WTC11 (cell line): ENCODE measurements around the gene INPP4B. TPM values are rescaled to one million over a fixed set of nuclear protein-coding genes. Genes with fewer than 3 reads are reported as not detected.
A peak's percentile ranks its signal among the peaks of the same experiment; 100 is the strongest.

Experiments used
- ATAC-seq: fragments of 200-7000 bp; cut with Tn5 transposase; 2 replicates; pipeline ENCODE4 v1.10.0; 2021; ENCODE audit warnings: mild to moderate bottlenecking, moderate library complexity
- CTCF ChIA-PET: fragments of 300-600 bp; sonication (Branson Sonifier 250); formaldehyde crosslinking; loops from one replicate; lab custom pipeline; 2021; ENCODE audit warnings: antibody characterized with exemption; lab: Charles Lee
- POLR2A ChIA-PET: fragments of 350-600 bp; sonication (Branson Sonifier 250); formaldehyde crosslinking; loops from one replicate; lab custom pipeline; 2021; ENCODE audit warnings: antibody characterized with exemption; lab: Charles Lee
- DNase-seq: peaks from one replicate; pipeline ENCODE4 v3.0.0; 2021; ENCODE audit warnings: low spot score
- H3K27ac Mint-ChIP-seq: 2 replicates; pipeline ENCODE4 v1.8.0; 2021; ENCODE audit warnings: mixed read lengths
- H3K27me3 Mint-ChIP-seq: 2 replicates; pipeline ENCODE4 v1.8.0; 2021; ENCODE audit warnings: low read depth, mild to moderate bottlenecking, moderate library complexity, mixed read lengths
- H3K36me3 Mint-ChIP-seq: 2 replicates; pipeline ENCODE4 v1.8.0; 2021; ENCODE audit warnings: mixed read lengths
- H3K4me1 Mint-ChIP-seq: 2 replicates; pipeline ENCODE4 v1.8.0; 2022; ENCODE audit warnings: mixed read lengths
- H3K4me3 Mint-ChIP-seq: 2 replicates; pipeline ENCODE4 v1.8.0; 2021; ENCODE audit warnings: mild to moderate bottlenecking, moderate library complexity, mixed read lengths
- H3K9me3 Mint-ChIP-seq: 2 replicates; pipeline ENCODE4 v1.8.0; 2021; ENCODE audit warnings: mixed read lengths
- CREB1 ChIP-seq: sonication (generic); formaldehyde crosslinking; IDR thresholded peaks from 2 replicates; pipeline ENCODE4 v1.8.0; 2023; ENCODE audit warnings: mild to moderate bottlenecking, missing genetic modification reagents
- GRHL2 ChIP-seq: fragments of 250-450 bp; sonication (Bioruptor Pico); IDR thresholded peaks from 2 replicates; pipeline ENCODE4 v1.8.0; 2022; ENCODE audit warnings: mild to moderate bottlenecking, moderate library complexity; ENCODE audit not compliant: insufficient replicate concordance, severe bottlenecking
- HMGA2 ChIP-seq: fragments of 250-450 bp; sonication (Bioruptor Pico); IDR thresholded peaks from 2 replicates; pipeline ENCODE4 v1.4.0; 2021; ENCODE audit warnings: mild to moderate bottlenecking, moderate library complexity
- HMGXB4 ChIP-seq: sonication (generic); formaldehyde crosslinking; IDR thresholded peaks from 2 replicates; pipeline ENCODE4 v1.8.1; 2023; ENCODE audit warnings: mild to moderate bottlenecking, moderate library complexity, missing genetic modification reagents
- NFYB ChIP-seq: sonication (generic); formaldehyde crosslinking; conservative IDR thresholded peaks from 2 replicates; pipeline ENCODE4 v1.8.0; 2022; ENCODE audit warnings: low read depth, missing genetic modification reagents
- OVOL2 ChIP-seq: fragments of 250-450 bp; sonication (Bioruptor Pico); IDR thresholded peaks from 2 replicates; pipeline ENCODE4 v1.9.0; 2021; ENCODE audit warnings: mild to moderate bottlenecking, borderline replicate concordance
- PRRX2 ChIP-seq: fragments of 250-450 bp; sonication (Bioruptor Pico); IDR thresholded peaks from 2 replicates; pipeline ENCODE4 v1.8.0; 2021; ENCODE audit warnings: mild to moderate bottlenecking
- RELA ChIP-seq: sonication (generic); formaldehyde crosslinking; IDR thresholded peaks from 2 replicates; pipeline ENCODE4 v1.8.1; 2022; ENCODE audit warnings: missing genetic modification reagents, mild to moderate bottlenecking, borderline replicate concordance
- RORB ChIP-seq: fragments of 250-450 bp; sonication (Bioruptor Pico); IDR thresholded peaks from 2 replicates; pipeline ENCODE4 v1.9.0; 2021; ENCODE audit warnings: mild to moderate bottlenecking
- SMAD4 ChIP-seq: sonication (generic); formaldehyde crosslinking; IDR thresholded peaks from 2 replicates; pipeline ENCODE4 v1.8.0; 2022; ENCODE audit warnings: mild to moderate bottlenecking, missing genetic modification reagents
- SOX15 ChIP-seq: fragments of 250-450 bp; sonication (Bioruptor Pico); IDR thresholded peaks from 2 replicates; pipeline ENCODE4 v1.9.0; 2021; ENCODE audit warnings: mild to moderate bottlenecking
- USF2 ChIP-seq: sonication (generic); formaldehyde crosslinking; IDR thresholded peaks from 2 replicates; pipeline ENCODE4 v1.8.1; 2023; ENCODE audit warnings: mild to moderate bottlenecking, missing genetic modification reagents, moderate library complexity
- ZNF317 ChIP-seq: sonication (generic); formaldehyde crosslinking; IDR thresholded peaks from 2 replicates; pipeline ENCODE4 v1.8.1; 2023; ENCODE audit warnings: low read depth, mild to moderate bottlenecking, moderate library complexity, missing genetic modification reagents, borderline replicate concordance
- ZNF416 ChIP-seq: fragments of 250-450 bp; sonication (Bioruptor Pico); IDR thresholded peaks from 2 replicates; pipeline ENCODE4 v1.9.0; 2021; ENCODE audit warnings: mild to moderate bottlenecking, inconsistent platforms
- total RNA-seq: library from RNA; stranded (reverse); gene quantifications from 3 replicates; pipeline ENCODE4 v1.2.3, GENCODE V29; 2021
- TF ChIP-seq, protein P1 (sequence below): sonication (generic); formaldehyde crosslinking; conservative IDR thresholded peaks from 2 replicates; pipeline ENCODE4 v1.8.1; 2023; ENCODE audit warnings: mild to moderate bottlenecking, low read depth, missing genetic modification reagents, moderate library complexity
- TF ChIP-seq, protein P2 (sequence below): sonication (generic); formaldehyde crosslinking; IDR thresholded peaks from 2 replicates; pipeline ENCODE4 v1.8.0; 2023; ENCODE audit warnings: missing genetic modification reagents, mild to moderate bottlenecking, borderline replicate concordance
- TF ChIP-seq, protein P3 (sequence below): fragments of 250-450 bp; sonication (Bioruptor Pico); IDR thresholded peaks from 2 replicates; pipeline ENCODE4 v2.1.2; 2022; ENCODE audit warnings: mild to moderate bottlenecking, moderate library complexity
- TF ChIP-seq, protein P4 (sequence below): sonication (generic); formaldehyde crosslinking; IDR thresholded peaks from 2 replicates; pipeline ENCODE4 v1.8.1; 2023; ENCODE audit warnings: mild to moderate bottlenecking, missing genetic modification reagents, moderate library complexity
- TF ChIP-seq, protein P5 (sequence below): sonication (generic); formaldehyde crosslinking; IDR thresholded peaks from 2 replicates; pipeline ENCODE4 v1.8.1; 2023; ENCODE audit warnings: mild to moderate bottlenecking, missing genetic modification reagents

INPP4B gene
- total RNA-seq, 1 experiment from 2014 or later = 0.92 TPM

GRCh38 chr4:142407596-142407995 is 438.5 kb downstream of the INPP4B start (continued):
- TF ChIP-seq, protein P1, sequence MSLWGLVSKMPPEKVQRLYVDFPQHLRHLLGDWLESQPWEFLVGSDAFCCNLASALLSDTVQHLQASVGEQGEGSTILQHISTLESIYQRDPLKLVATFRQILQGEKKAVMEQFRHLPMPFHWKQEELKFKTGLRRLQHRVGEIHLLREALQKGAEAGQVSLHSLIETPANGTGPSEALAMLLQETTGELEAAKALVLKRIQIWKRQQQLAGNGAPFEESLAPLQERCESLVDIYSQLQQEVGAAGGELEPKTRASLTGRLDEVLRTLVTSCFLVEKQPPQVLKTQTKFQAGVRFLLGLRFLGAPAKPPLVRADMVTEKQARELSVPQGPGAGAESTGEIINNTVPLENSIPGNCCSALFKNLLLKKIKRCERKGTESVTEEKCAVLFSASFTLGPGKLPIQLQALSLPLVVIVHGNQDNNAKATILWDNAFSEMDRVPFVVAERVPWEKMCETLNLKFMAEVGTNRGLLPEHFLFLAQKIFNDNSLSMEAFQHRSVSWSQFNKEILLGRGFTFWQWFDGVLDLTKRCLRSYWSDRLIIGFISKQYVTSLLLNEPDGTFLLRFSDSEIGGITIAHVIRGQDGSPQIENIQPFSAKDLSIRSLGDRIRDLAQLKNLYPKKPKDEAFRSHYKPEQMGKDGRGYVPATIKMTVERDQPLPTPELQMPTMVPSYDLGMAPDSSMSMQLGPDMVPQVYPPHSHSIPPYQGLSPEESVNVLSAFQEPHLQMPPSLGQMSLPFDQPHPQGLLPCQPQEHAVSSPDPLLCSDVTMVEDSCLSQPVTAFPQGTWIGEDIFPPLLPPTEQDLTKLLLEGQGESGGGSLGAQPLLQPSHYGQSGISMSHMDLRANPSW = no peak
- TF ChIP-seq RELA (CRISPR knock-in tag) = no peak
- TF ChIP-seq, protein P2, sequence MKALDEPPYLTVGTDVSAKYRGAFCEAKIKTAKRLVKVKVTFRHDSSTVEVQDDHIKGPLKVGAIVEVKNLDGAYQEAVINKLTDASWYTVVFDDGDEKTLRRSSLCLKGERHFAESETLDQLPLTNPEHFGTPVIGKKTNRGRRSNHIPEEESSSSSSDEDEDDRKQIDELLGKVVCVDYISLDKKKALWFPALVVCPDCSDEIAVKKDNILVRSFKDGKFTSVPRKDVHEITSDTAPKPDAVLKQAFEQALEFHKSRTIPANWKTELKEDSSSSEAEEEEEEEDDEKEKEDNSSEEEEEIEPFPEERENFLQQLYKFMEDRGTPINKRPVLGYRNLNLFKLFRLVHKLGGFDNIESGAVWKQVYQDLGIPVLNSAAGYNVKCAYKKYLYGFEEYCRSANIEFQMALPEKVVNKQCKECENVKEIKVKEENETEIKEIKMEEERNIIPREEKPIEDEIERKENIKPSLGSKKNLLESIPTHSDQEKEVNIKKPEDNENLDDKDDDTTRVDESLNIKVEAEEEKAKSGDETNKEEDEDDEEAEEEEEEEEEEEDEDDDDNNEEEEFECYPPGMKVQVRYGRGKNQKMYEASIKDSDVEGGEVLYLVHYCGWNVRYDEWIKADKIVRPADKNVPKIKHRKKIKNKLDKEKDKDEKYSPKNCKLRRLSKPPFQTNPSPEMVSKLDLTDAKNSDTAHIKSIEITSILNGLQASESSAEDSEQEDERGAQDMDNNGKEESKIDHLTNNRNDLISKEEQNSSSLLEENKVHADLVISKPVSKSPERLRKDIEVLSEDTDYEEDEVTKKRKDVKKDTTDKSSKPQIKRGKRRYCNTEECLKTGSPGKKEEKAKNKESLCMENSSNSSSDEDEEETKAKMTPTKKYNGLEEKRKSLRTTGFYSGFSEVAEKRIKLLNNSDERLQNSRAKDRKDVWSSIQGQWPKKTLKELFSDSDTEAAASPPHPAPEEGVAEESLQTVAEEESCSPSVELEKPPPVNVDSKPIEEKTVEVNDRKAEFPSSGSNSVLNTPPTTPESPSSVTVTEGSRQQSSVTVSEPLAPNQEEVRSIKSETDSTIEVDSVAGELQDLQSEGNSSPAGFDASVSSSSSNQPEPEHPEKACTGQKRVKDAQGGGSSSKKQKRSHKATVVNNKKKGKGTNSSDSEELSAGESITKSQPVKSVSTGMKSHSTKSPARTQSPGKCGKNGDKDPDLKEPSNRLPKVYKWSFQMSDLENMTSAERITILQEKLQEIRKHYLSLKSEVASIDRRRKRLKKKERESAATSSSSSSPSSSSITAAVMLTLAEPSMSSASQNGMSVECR (CRISPR knock-in tag) = no peak
- TF ChIP-seq, protein P3, sequence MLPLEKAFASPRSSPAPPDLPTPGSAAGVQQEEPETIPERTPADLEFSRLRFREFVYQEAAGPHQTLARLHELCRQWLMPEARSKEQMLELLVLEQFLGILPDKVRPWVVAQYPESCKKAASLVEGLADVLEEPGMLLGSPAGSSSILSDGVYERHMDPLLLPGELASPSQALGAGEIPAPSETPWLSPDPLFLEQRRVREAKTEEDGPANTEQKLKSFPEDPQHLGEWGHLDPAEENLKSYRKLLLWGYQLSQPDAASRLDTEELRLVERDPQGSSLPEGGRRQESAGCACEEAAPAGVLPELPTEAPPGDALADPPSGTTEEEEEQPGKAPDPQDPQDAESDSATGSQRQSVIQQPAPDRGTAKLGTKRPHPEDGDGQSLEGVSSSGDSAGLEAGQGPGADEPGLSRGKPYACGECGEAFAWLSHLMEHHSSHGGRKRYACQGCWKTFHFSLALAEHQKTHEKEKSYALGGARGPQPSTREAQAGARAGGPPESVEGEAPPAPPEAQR (CRISPR knock-in tag) = no peak

DNA sequence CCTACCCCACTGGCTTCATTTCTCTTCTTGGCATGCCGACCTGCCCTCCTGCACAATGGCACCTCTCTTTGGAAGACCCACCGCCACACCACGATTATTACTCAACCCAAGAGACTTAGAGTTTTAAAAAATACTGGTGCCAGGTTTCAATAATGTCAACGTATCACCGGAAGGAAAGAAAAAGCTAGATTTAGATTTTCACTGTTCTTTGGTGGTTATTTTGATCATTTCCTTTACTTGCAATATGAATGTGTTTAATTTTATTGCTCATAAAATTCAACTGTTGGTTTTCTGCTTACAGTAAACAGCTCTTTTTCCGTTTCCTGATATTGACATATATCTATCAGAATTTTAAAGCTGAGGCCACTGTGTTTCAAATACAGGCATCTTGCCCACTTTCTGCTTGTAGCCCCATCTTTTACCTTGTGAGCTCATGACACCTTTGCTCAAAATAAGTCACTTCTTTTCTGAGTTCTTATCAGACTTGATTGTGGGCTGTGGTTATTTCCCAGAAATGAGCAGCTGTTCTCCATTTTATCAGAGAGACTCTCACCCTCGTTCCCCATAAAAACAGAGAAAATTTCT is 439.1 kb downstream of the INPP4B start:
- POLR2A ChIA-PET = interaction anchor here (0.5 kb wide), 1 partner anchor 48 kb away, joined by 8 read pairs; no protein-coding TSS in a partner anchor
- no peaks in the 10 kb centered on the region for H3K9me3 Mint-ChIP-seq

More for the DNA sequence above, 439.1 kb downstream of the INPP4B start:
- H3K27me3 Mint-ChIP-seq = no peaks in the 10 kb centered on the region
- H3K27ac Mint-ChIP-seq = 0 out of 2 replicates have a peak overlapping the region, but pooled peaks have one; percentile 24
- ATAC-seq (no peak), DNase-seq (no peak)
- CTCF ChIA-PET = no interaction called here
- H3K4me3 Mint-ChIP-seq = no peak overlapping the region
- no peak for TF ChIP-seq CREB1 (CRISPR knock-in tag)
- no peak for TF ChIP-seq SOX15 (CRISPR knock-in tag)
- TF ChIP-seq SMAD4 (CRISPR knock-in tag) = no peak
- no peak for TF ChIP-seq GRHL2 (CRISPR knock-in tag)
- TF ChIP-seq RORB (CRISPR knock-in tag) = no peak
- no peak for TF ChIP-seq OVOL2 (CRISPR knock-in tag)
- no peak for TF ChIP-seq HMGA2 (CRISPR knock-in tag)
- TF ChIP-seq PRRX2 (CRISPR knock-in tag) = no peak
- no peak for TF ChIP-seq HMGXB4
- TF ChIP-seq, protein P3 (CRISPR knock-in tag) = no peak
- TF ChIP-seq, protein P4, sequence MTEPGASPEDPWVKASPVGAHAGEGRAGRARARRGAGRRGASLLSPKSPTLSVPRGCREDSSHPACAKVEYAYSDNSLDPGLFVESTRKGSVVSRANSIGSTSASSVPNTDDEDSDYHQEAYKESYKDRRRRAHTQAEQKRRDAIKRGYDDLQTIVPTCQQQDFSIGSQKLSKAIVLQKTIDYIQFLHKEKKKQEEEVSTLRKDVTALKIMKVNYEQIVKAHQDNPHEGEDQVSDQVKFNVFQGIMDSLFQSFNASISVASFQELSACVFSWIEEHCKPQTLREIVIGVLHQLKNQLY = no peak
- TF ChIP-seq ZNF317 (CRISPR knock-in tag) = no peak
- no peak for TF ChIP-seq USF2
- no peak for TF ChIP-seq NFYB
- no peak for TF ChIP-seq ZNF416 (CRISPR knock-in tag)
- TF ChIP-seq, protein P5, sequence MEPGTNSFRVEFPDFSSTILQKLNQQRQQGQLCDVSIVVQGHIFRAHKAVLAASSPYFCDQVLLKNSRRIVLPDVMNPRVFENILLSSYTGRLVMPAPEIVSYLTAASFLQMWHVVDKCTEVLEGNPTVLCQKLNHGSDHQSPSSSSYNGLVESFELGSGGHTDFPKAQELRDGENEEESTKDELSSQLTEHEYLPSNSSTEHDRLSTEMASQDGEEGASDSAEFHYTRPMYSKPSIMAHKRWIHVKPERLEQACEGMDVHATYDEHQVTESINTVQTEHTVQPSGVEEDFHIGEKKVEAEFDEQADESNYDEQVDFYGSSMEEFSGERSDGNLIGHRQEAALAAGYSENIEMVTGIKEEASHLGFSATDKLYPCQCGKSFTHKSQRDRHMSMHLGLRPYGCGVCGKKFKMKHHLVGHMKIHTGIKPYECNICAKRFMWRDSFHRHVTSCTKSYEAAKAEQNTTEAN = no peak
- TF ChIP-seq RELA (CRISPR knock-in tag) = no peak
- H3K4me1 Mint-ChIP-seq = peaks cover 48% of the 10 kb centered on the region
- H3K36me3 Mint-ChIP-seq = no peaks in the 10 kb centered on the region
